HG02973 (cell line): ENCODE measurements around the gene SLC25A31.
A peak's percentile ranks its signal among the peaks of the same experiment; 100 is the strongest.

Experiments
- ATAC-seq: cut with Tn5 transposase; IDR thresholded peaks from one replicate; pipeline ENCODE4 v1.9.1; 2021; ENCODE audit warnings: moderate library complexity; ENCODE audit not compliant: unreplicated experiment

The SLC25A31 gene

DNA sequence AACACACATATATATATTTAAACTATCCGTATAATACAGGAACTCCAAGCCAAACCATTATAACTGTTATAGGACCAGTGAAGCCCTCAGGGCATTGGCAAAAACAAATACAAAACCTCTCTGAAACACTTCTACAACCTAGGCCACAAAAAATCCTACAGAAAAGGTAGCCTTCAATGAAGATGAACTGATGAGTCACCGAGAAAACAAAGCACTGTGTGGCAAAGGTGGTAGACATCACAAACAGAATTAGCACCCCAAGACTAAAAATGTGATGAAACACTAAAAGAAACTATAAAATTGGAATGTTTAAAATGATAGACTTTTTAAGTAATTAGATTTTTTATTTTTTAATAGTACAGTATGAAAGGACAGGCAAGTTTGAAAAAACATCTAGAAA lies 46.4 kb downstream of the SLC25A31 start:
- ATAC-seq = no peak

DNA sequence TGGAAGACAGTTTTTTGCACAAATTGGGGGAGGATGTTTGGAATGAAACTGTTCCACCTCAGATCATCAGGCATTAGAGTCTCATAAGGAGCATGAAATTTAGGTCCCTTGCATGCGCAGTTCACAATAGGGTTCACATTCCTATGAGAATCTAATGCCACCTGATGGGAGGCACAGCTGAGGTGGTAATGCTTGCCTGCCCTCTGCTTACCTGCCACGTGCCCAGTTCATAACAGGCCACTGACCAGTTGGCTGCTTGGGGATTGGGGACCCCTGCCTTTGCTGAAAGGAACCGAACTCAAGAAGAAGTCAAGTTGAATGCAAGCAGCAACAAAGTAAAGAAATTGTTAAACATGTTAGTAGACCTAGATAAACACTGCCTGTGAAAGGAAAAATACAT lies 47.3 kb downstream of the SLC25A31 start:
- no peak for ATAC-seq

DNA sequence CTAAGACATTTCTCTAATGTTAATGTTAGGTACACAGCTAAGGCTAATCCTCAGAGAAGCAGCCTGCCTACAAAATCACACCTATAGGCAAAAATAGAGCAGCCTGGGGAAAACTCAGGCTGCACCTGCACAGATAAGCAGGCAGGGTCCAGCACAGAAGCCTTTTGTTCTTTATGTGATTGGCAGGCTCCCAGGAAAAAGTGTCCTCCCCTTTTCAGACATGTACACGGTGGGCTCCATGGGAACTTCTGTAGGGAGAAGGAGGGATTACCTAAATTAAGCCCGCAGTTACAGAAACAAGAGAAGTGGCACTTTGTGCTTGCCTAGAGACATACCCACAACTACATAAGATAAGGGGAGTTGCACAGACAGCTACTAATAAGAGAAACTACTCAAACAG lies 47.9 kb downstream of the SLC25A31 start:
- ATAC-seq = no peak

- ATAC-seq = no peak
Measured at GRCh38 chr4:127780598-127780997, 50.4 kb downstream of the SLC25A31 start.

DNA sequence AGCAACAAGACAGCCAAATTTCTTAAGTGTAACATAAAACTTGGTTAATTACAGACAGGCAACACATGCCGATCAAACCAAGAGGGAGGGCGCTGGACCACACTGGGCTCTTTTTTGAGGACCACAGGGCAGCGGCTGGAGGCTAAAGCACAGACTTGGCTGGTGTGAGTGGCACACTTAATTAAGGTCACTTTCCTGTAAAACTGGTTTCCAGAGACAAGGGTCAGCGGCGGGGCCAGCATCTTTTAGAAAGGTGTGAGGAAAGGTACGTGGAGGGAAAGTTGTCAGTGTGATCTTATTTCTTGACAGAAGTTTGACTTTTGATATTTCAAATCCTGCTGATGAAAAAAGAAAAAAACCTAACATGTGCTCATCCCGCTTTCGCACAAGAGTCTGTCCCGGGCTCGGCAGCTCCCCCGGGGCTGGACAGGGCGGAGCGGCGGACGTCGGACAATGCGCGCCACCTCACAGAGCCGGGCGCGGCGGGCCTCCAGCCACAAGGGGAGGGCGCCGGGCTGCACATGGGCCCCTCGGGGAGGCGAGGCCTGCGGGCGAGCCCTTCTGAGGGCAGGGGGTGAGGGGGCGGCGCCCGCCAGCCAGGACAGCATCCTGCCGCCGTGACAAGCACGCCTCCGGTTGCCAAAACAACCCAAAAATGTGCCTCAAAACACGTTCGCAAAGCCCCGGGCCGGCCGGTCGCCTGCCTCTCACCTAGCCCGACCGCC lies 51.3 kb downstream of the SLC25A31 start:
- ATAC-seq = peak; percentile 38

DNA sequence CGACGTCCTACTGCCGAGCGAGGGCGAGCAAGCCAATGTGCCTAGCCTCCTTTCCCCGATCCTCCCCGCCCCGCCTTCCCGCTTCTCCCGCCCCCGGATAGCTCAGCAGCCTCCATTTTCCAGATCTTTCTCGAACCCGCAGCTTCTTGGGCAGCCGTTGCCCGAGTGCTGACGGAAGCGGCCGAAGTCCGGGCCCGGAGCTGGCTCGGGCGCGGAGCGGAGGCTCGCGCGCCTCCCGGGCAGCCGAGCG lies 51.8 kb downstream of the SLC25A31 start:
- ATAC-seq = peak; percentile 75

DNA sequence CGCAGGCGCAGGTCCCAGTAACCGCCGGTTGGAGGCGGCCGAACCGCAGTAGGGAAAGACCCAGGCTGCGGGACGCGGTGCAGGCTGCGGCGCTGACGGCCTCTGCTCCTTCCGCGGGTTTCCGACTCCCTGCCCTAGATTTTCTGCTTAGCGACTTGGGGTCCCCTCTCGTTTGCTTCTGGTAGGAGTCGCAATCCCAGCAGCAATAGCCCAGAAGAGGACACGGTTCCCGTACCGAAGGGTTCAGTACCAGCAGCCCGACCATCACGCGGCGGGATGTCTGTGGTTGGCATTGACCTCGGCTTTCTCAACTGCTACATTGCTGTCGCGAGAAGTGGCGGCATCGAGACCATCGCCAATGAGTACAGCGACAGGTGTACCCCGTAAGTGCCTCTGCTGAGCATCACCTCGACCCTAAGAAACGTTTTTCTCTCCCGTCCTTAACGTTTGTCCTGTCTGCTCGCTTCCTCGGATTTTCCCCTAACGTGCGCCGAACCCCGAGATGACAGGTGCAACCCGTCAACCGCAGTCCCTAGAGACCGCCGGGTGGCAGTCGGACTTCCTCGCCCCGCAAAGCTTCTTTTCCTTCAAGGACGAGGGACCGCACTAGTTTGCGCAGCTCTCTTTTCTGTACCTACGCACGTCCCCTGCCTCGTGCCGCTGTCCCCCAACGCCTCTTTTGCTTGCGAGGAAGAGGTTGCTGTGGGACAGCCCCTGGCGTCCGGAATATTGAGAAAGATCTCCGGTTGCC lies 52.2 kb downstream of the SLC25A31 start, which contains the start of gene HSPA4L:
Gene HSPA4L (plus strand): TSS at position 48 of the 751 bp plus-strand sequence. CDS start 229 bp downstream, at position 277.
- peak; percentile 37 for ATAC-seq

DNA sequence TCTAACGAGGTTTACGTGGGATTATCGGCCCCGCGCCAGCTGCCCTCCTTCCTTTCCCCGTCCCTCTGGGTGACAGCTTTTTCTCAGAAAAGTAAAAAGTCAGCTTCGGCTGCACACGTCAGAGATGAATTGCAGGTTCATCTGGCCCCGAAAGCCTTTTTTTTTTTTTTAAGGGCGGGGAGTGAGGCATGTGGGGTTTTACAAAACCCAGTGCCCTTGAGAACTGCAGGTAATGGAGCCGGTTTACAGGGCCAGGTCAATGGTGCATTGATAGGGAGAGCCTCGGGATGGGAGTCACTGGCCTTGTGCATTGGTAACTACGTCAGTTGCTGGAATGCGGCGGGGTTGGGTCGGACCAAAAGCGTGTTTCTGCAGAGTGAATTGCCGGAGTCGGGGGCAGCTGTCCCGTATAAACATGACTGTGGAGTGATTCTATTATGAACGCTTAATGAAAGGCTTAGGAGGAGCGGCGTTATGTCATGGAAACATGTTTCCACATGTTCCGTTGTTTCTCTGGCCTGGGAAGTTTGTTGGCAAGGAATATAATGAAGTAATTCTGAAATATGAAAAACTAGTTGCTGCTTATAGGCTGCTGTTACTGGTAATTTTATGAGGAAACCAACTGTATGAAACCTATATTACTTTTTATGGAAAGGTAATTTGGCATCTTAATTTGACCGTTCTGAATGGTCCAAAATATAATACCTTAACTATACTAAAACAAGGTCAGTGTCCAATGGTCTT lies 53.0 kb downstream of the SLC25A31 start:
- no peak for ATAC-seq

- ATAC-seq = no peak
Measured at GRCh38 chr4:127783955-127784770, 54.0 kb downstream of the SLC25A31 start.

- no peak for ATAC-seq
Measured at GRCh38 chr4:127788517-127788916, 58.3 kb downstream of the SLC25A31 start.

GRCh38 chr4:127791391-127791790 lies 61.2 kb downstream of the SLC25A31 start:
- ATAC-seq = no peak

DNA sequence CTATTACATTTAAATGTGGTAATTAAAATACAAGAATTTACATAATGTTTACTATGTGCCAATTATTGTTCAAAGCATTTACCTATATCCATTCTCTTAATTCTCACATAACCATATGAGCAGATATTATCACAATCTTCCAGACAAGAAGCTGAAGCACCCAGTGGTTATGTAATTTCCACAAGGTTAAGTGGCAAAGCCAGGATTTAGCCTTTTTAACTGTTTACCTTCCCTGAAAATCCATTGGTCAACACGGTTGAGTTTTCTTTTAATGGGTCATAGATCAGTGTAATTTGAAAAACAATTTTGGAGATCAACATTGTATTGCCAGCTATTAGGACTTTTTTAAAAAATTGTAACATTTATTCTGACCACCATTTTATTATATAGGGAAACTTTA lies 63.3 kb downstream of the SLC25A31 start:
- no peak for ATAC-seq

- ATAC-seq = no peak
Measured at GRCh38 chr4:127799711-127800110, 69.5 kb downstream of the SLC25A31 start.

- no peak for ATAC-seq
Measured at GRCh38 chr4:127809173-127809800, 79.1 kb downstream of the SLC25A31 start.

- no peak for ATAC-seq
Measured at GRCh38 chr4:127810551-127810950, 80.4 kb downstream of the SLC25A31 start.

DNA sequence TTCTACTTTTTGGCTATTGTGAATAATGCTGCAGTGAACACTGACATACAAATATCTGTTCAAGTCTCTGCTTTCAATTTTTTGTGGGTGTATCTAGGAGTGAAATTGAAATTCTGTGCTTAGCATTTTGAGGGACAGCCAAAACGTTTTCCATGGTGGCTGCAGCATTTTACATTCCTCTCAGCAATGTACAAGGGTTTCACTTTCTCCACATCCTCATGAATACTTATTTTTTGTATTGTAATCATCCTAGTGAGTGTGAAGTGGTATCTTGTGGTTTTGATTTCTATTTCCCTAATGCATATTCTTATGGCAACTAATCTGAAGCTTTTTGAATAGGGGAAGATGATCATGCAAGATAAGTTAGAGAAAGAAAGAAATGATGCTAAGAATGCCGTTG lies 92.2 kb downstream of the SLC25A31 start:
- no peak for ATAC-seq
